HepG2 (cell line): Measurements from ENCODE around the gene TNFRSF6B. TPM values are rescaled to one million over a fixed set of nuclear protein-coding genes. Genes with fewer than 3 reads are reported as not detected.
A peak's percentile ranks its signal among the peaks of the same experiment; 100 is the strongest.

ENCODE experiments used
- AKAP8 ChIP-seq: sonication (generic); formaldehyde crosslinking; IDR thresholded peaks from 2 replicates; pipeline ENCODE4 v1.5.1; 2020; ENCODE audit warnings: mild to moderate bottlenecking, missing genetic modification reagents
- CHD2 ChIP-seq: IDR thresholded peaks from 2 replicates; pipeline ENCODE4 v1.6.1; 2011; ENCODE audit warnings: low read depth, low read length, improper control_type of control experiment
- IKZF4 ChIP-seq: sonication (generic); formaldehyde crosslinking; IDR thresholded peaks from 2 replicates; pipeline ENCODE4 v1.5.1; 2020; ENCODE audit warnings: borderline replicate concordance, mild to moderate bottlenecking, low read depth, missing genetic modification reagents; ENCODE audit errors: not compliant biosample characterization
- MAFF ChIP-seq: IDR thresholded peaks from 2 replicates; pipeline ENCODE4 v1.6.1; 2011; ENCODE audit warnings: low read depth, low read length, improper control_type of control experiment
- MTF1 ChIP-seq: sonication (generic); formaldehyde crosslinking; IDR thresholded peaks from 2 replicates; pipeline ENCODE4 v1.5.0; 2020; ENCODE audit warnings: missing genetic modification reagents
- MTF2 ChIP-seq: sonication (generic); formaldehyde crosslinking; IDR thresholded peaks from 2 replicates; pipeline ENCODE4 v1.5.0; 2020; ENCODE audit warnings: missing genetic modification reagents, borderline replicate concordance
- NFATC3 ChIP-seq: sonication (generic); formaldehyde crosslinking; IDR thresholded peaks from 2 replicates; pipeline ENCODE4 v1.5.1; 2020; ENCODE audit warnings: mild to moderate bottlenecking, missing genetic modification reagents
- PPARG ChIP-seq: conservative IDR thresholded peaks from 2 replicates; pipeline ENCODE4 v1.6.1; 2016; ENCODE audit warnings: missing biosample characterization, missing genetic modification reagents
- SAFB2 ChIP-seq: sonication (generic); formaldehyde crosslinking; IDR thresholded peaks from 2 replicates; pipeline ENCODE4 v1.5.1; 2020; ENCODE audit warnings: missing genetic modification reagents, low read depth, mild to moderate bottlenecking, borderline replicate concordance
- SOX13 ChIP-seq, 3 experiments: fragments of 450-650 bp in 1 of 3; sonication (generic) in 1 of 3; formaldehyde crosslinking in 1 of 3; IDR thresholded peaks in 2 of 3; conservative IDR thresholded peaks in 1 of 3; 2 replicates each; pipeline versions ENCODE4 v1.5.0 to v1.6.1; 2016 to 2020; ENCODE audit warnings: antibody characterized with exemption in 1 of 3, mild to moderate bottlenecking in 1 of 3, missing compliant biosample characterization in 1 of 3, missing genetic modification reagents in 1 of 3, moderate library complexity in 1 of 3
- ZBTB43 ChIP-seq: sonication (generic); formaldehyde crosslinking; conservative IDR thresholded peaks from 2 replicates; pipeline ENCODE4 v1.4.0; 2020; ENCODE audit warnings: missing genetic modification reagents
- ZEB1 ChIP-seq: IDR thresholded peaks from 2 replicates; pipeline ENCODE4 v1.6.1; 2012; ENCODE audit warnings: mild to moderate bottlenecking, low read depth, inconsistent platforms; ENCODE audit not compliant: insufficient replicate concordance
- ZFAT ChIP-seq: sonication (generic); formaldehyde crosslinking; conservative IDR thresholded peaks from 2 replicates; pipeline ENCODE4 v1.8.1; 2023; ENCODE audit warnings: missing genetic modification reagents, inconsistent platforms
- ZMYM2 ChIP-seq: sonication (generic); formaldehyde crosslinking; IDR thresholded peaks from 2 replicates; pipeline ENCODE4 v1.8.0; 2022; ENCODE audit warnings: mild to moderate bottlenecking, missing genetic modification reagents
- ZNF451 ChIP-seq: sonication (generic); formaldehyde crosslinking; IDR thresholded peaks from 2 replicates; pipeline ENCODE4 v1.5.0; 2020; ENCODE audit warnings: mild to moderate bottlenecking, missing genetic modification reagents
- ZNF484 ChIP-seq: sonication (generic); formaldehyde crosslinking; IDR thresholded peaks from 2 replicates; pipeline ENCODE4 v1.5.1; 2020; ENCODE audit warnings: mild to moderate bottlenecking, low read depth, missing genetic modification reagents, borderline replicate concordance
- ZNF619 ChIP-seq: sonication (generic); formaldehyde crosslinking; IDR thresholded peaks from 2 replicates; pipeline ENCODE4 v1.4.0; 2020; ENCODE audit warnings: mild to moderate bottlenecking, missing genetic modification reagents
- polyA plus RNA-seq, 8 experiments: library from polyadenylated mRNA; depleted of rRNA in 3 of 8; stranded (reverse) in 7 of 8; unstranded in 1 of 8; fragments of >200 nt; fragmentation: Illumina TruSeq in 4 of 8; extraction: Trizol in 4 of 8; gene quantifications; 2 replicates each; pipeline versions ENCODE4 v1.2.1 to v1.2.3, GENCODE V29; 2011 to 2016; ENCODE audit warnings: low read depth in 4 of 8, missing spikeins in 1 of 8, mixed read lengths in 1 of 8; ENCODE audit not compliant: insufficient read depth in 1 of 8
- total RNA-seq, 5 experiments: library from RNA; depleted of rRNA; stranded (reverse); fragments of >200 nt; fragmentation: Illumina TruSeq; extraction: Trizol; gene quantifications; 2 replicates each; pipeline ENCODE4 v1.2.3, GENCODE V29; 2016; ENCODE audit warnings: low read depth in 1 of 5
- TF ChIP-seq, protein P1 (sequence below): IDR thresholded peaks from 2 replicates; pipeline ENCODE4 v1.6.1; 2016; ENCODE audit warnings: mild to moderate bottlenecking
- TF ChIP-seq, protein P2 (sequence below): sonication (generic); formaldehyde crosslinking; IDR thresholded peaks from 2 replicates; pipeline ENCODE4 v1.8.0; 2022; ENCODE audit warnings: missing genetic modification reagents, low read depth, mild to moderate bottlenecking, borderline replicate concordance
- TF ChIP-seq, protein P3 (sequence below): sonication (generic); formaldehyde crosslinking; conservative IDR thresholded peaks from 2 replicates; pipeline ENCODE4 v1.4.0; 2020; ENCODE audit warnings: missing genetic modification reagents

TNFRSF6B gene
- total and polyA plus RNA-seq, 2 of the 13 experiments (the other 11 are each of a cell fraction or from before 2014, with no cell fraction given), result 0.24 TPM; not detected in 1

- TF ChIP-seq ZNF619 (no peak; the same call in 1 of the 2 replicates), ZFAT (CRISPR knock-in tag) (no peak), MTF2 (CRISPR knock-in tag) (no peak), SOX13 (IDR thresholded peaks at IDR 0.05) (no peak), SOX13 (CRISPR knock-in tag; conservative IDR thresholded peaks at IDR 0.05 in 1 of 2, IDR thresholded peaks at IDR 0.05 in 1 of 2) (peak in 1 of 2 experiments; percentile 37; a peak in 1 of 4 replicates), MAFF (peak; percentile 51), AKAP8 (CRISPR knock-in tag) (peak; percentile 88), ZBTB43 (no peak), PPARG (peak; percentile 37; the same call in 1 of the 2 replicates), ZMYM2 (CRISPR knock-in tag) (no peak), ZNF484 (peak; percentile 51; the same call in 1 of the 2 replicates), SAFB2 (CRISPR knock-in tag) (peak; percentile 79; the same call in 1 of the 2 replicates), ZEB1 (no peak), NFATC3 (no peak), IKZF4 (CRISPR knock-in tag) (no peak), MTF1 (no peak), CHD2 (0 out of 2 replicates have a peak, but pooled peaks have one; percentile 24), ZNF451 (CRISPR knock-in tag) (no peak)
- TF ChIP-seq, protein P1, sequence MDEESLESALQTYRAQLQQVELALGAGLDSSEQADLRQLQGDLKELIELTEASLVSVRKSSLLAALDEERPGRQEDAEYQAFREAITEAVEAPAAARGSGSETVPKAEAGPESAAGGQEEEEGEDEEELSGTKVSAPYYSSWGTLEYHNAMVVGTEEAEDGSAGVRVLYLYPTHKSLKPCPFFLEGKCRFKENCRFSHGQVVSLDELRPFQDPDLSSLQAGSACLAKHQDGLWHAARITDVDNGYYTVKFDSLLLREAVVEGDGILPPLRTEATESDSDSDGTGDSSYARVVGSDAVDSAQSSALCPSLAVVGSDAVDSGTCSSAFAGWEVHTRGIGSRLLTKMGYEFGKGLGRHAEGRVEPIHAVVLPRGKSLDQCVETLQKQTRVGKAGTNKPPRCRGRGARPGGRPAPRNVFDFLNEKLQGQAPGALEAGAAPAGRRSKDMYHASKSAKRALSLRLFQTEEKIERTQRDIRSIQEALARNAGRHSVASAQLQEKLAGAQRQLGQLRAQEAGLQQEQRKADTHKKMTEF, result no peak
- TF ChIP-seq, protein P2, sequence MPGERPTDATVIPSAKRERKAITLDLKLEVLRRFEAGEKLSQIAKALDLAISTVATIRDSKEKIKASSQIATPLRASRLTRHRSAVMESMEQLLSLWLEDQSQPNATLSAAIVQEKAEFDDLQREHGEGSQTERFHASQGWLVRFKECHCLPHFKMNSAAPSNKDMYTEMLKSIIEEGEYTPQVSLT (CRISPR knock-in tag), result no peak
- TF ChIP-seq, protein P3, sequence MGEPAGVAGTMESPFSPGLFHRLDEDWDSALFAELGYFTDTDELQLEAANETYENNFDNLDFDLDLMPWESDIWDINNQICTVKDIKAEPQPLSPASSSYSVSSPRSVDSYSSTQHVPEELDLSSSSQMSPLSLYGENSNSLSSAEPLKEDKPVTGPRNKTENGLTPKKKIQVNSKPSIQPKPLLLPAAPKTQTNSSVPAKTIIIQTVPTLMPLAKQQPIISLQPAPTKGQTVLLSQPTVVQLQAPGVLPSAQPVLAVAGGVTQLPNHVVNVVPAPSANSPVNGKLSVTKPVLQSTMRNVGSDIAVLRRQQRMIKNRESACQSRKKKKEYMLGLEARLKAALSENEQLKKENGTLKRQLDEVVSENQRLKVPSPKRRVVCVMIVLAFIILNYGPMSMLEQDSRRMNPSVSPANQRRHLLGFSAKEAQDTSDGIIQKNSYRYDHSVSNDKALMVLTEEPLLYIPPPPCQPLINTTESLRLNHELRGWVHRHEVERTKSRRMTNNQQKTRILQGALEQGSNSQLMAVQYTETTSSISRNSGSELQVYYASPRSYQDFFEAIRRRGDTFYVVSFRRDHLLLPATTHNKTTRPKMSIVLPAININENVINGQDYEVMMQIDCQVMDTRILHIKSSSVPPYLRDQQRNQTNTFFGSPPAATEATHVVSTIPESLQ (CRISPR knock-in tag), result no peak
Observed at GRCh38 chr20:63706852-63707557, 10.6 kb downstream of the TNFRSF6B start (continued).
